Suprapubic skin (tissue), 4 donors: ENCODE results near the gene CENPE.

Experiments used
- EP300 ChIP-seq: sonication (generic); formaldehyde crosslinking; IDR thresholded peaks from one replicate; pipeline ENCODE4 v1.6.1; 2017; ENCODE audit warnings: antibody characterized with exemption
- POLR2AphosphoS5 ChIP-seq, 3 donors: sonication (generic); formaldehyde crosslinking; IDR thresholded peaks; one replicate each; pipeline ENCODE4 v1.6.1; 2017; ENCODE audit warnings: antibody characterized with exemption in 3 of 3
- TF ChIP-seq, protein P1 (sequence below), 2 donors: fragments of 200-600 bp in 1 of 2; fragments of 450-650 bp in 1 of 2; sonication (generic) in 1 of 2; IDR thresholded peaks; one replicate each; pipeline ENCODE4 v1.5.1; 2016 to 2019; ENCODE audit warnings: antibody characterized with exemption in 2 of 2, mild to moderate bottlenecking in 1 of 2, moderate library complexity in 1 of 2

DNA sequence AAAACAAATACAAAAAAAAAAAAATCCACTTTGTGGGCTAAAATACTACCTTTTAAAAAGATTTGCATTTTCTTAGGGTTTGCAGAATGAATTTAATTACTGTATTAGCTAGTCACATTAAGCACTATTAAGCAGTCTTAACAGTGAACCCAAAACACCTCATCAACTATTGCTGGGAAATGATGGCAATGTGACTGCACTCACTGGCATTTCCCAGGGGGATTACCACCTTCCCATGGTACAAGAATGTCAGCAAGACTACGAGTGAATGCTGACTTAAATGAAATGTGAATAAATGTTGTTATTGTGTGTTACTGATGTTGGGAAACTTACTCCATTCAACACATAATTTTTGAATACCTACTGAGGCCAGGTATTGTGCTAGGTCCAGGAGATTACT is 111.6 kb downstream of the CENPE start:
- TF ChIP-seq POLR2AphosphoS5 (IDR thresholded peaks at IDR 0.05): no peak
- TF ChIP-seq, protein P1, sequence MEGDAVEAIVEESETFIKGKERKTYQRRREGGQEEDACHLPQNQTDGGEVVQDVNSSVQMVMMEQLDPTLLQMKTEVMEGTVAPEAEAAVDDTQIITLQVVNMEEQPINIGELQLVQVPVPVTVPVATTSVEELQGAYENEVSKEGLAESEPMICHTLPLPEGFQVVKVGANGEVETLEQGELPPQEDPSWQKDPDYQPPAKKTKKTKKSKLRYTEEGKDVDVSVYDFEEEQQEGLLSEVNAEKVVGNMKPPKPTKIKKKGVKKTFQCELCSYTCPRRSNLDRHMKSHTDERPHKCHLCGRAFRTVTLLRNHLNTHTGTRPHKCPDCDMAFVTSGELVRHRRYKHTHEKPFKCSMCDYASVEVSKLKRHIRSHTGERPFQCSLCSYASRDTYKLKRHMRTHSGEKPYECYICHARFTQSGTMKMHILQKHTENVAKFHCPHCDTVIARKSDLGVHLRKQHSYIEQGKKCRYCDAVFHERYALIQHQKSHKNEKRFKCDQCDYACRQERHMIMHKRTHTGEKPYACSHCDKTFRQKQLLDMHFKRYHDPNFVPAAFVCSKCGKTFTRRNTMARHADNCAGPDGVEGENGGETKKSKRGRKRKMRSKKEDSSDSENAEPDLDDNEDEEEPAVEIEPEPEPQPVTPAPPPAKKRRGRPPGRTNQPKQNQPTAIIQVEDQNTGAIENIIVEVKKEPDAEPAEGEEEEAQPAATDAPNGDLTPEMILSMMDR (IDR thresholded peaks at IDR 0.05): no peak
- TF ChIP-seq EP300: no peak
